PC-9 (cell line): ENCODE data around the gene HSPBAP1. TPM values are rescaled to one million over a fixed set of nuclear protein-coding genes. Genes with fewer than 3 reads are reported as not detected.

Experiments used
- BruUV-seq: library from RNA; stranded (reverse); fragments of 400-500 nt; replicated peaks from 2 replicates; lab custom pipeline; 2021; lab: Mats Ljungman, UMichigan
- CTCF ChIA-PET: fragments of 300-600 bp; sonication (Branson Sonifier 250); formaldehyde crosslinking; loops from one replicate; lab custom pipeline; 2022; ENCODE audit warnings: antibody characterized with exemption; lab: Charles Lee
- POLR2A ChIA-PET: fragments of 300-600 bp; sonication (Branson Sonifier 250); formaldehyde crosslinking; loops from one replicate; lab custom pipeline; 2022; ENCODE audit warnings: antibody characterized with exemption; ENCODE audit not compliant: unreplicated experiment; lab: Charles Lee
- DNase-seq, 2 experiments: peaks; one replicate each; pipeline versions ENCODE4 v3.0.0 to v3.0.0-alpha.2; 2015 to 2022; ENCODE audit warnings: mixed read lengths in 1 of 2
- H2AFZ ChIP-seq: fragments of 200-600 bp; sonication (generic); 2 replicates; pipeline ENCODE4 v1.8.1; 2017; ENCODE audit warnings: antibody characterized with exemption
- H3F3A ChIP-seq: fragments of 200-600 bp; sonication (generic); 2 replicates; pipeline ENCODE4 v1.8.1; 2017; ENCODE audit warnings: antibody characterized with exemption, mild to moderate bottlenecking, low read depth; ENCODE audit not compliant: insufficient read depth
- H3K27ac ChIP-seq: fragments of 200-600 bp; sonication (generic); 2 replicates; pipeline ENCODE4 v1.6.1; 2016; ENCODE audit warnings: mixed run types
- H3K27me3 ChIP-seq: fragments of 200-600 bp; sonication (generic); 2 replicates; pipeline ENCODE4 v1.6.1; 2016; ENCODE audit warnings: low read depth, mixed run types; ENCODE audit not compliant: insufficient read depth
- H3K36me3 ChIP-seq: fragments of 200-600 bp; sonication (generic); 2 replicates; pipeline ENCODE4 v1.6.1; 2016; ENCODE audit warnings: low read depth, mixed run types
- H3K4me1 ChIP-seq: fragments of 200-600 bp; sonication (generic); replicated peaks from 2 replicates; pipeline ENCODE4 v1.6.1; 2016; ENCODE audit warnings: mixed run types; ENCODE audit not compliant: insufficient read depth
- H3K4me2 ChIP-seq: fragments of 200-600 bp; sonication (generic); 2 replicates; pipeline ENCODE4 v1.6.1; 2017; ENCODE audit warnings: mixed run types
- H3K4me3 ChIP-seq: fragments of 200-600 bp; sonication (generic); 2 replicates; pipeline ENCODE4 v1.6.1; 2016; ENCODE audit warnings: mixed run types
- H3K79me2 ChIP-seq: fragments of 200-600 bp; sonication (generic); 2 replicates; pipeline ENCODE4 v1.6.1; 2017; ENCODE audit warnings: low read depth, mixed run types
- H3K9me2 ChIP-seq: fragments of 200-600 bp; sonication (generic); 2 replicates; pipeline ENCODE4 v1.8.1; 2017; ENCODE audit warnings: mild to moderate bottlenecking; ENCODE audit not compliant: insufficient read depth
- H3K9me3 ChIP-seq: fragments of 200-600 bp; sonication (generic); 2 replicates; pipeline ENCODE4 v1.8.1; 2016; ENCODE audit warnings: low read depth; ENCODE audit not compliant: insufficient read depth
- H4K20me1 ChIP-seq: fragments of 200-600 bp; sonication (generic); 2 replicates; pipeline ENCODE4 v1.8.1; 2017; ENCODE audit not compliant: insufficient read depth
- EZH2 ChIP-seq: fragments of 200-600 bp; sonication (generic); IDR thresholded peaks from 2 replicates; pipeline ENCODE4 v1.8.0; 2017; ENCODE audit warnings: antibody characterized with exemption, low read depth
- intact Hi-C: fragments of 100-400 bp; cut with micrococcal nuclease; formaldehyde crosslinking; loops from one replicate; pipeline ENCODE4 v1.10.0; 2022; ENCODE audit not compliant: unreplicated experiment
- total RNA-seq: library from RNA; stranded (reverse); gene quantifications from 2 replicates; pipeline ENCODE4 v1.2.3, GENCODE V29; 2021
- TF ChIP-seq, protein P1 (sequence below): fragments of 200-600 bp; sonication (generic); conservative IDR thresholded peaks from 2 replicates; pipeline ENCODE4 v1.6.1; 2017; ENCODE audit warnings: mixed run types, antibody characterized with exemption, mild to moderate bottlenecking, moderate library complexity

HSPBAP1 gene
- total RNA-seq, 1 experiment from 2014 or later: 10.9 TPM

DNA sequence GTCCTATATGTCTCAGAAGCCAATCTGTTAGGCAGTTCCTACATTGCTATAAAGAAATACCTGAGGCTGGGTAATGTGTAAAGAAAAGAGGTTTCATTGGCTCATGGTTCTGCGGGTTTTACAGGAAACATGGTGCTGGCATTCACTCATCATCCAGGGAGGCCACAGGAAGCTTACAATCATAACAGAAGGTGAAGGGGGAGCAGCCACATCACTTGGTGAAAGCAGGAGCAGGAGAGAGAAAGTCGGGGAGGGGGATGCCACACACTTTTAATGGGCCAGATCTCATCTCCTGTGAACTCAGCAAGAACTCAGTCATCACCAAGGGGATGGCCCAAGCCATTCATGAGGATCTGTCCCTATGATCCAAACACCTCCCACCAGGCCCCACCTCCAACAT is 10.3 kb upstream of the HSPBAP1 start:
- H3K4me2 ChIP-seq: no peak overlapping the region
- TF ChIP-seq, protein P1, sequence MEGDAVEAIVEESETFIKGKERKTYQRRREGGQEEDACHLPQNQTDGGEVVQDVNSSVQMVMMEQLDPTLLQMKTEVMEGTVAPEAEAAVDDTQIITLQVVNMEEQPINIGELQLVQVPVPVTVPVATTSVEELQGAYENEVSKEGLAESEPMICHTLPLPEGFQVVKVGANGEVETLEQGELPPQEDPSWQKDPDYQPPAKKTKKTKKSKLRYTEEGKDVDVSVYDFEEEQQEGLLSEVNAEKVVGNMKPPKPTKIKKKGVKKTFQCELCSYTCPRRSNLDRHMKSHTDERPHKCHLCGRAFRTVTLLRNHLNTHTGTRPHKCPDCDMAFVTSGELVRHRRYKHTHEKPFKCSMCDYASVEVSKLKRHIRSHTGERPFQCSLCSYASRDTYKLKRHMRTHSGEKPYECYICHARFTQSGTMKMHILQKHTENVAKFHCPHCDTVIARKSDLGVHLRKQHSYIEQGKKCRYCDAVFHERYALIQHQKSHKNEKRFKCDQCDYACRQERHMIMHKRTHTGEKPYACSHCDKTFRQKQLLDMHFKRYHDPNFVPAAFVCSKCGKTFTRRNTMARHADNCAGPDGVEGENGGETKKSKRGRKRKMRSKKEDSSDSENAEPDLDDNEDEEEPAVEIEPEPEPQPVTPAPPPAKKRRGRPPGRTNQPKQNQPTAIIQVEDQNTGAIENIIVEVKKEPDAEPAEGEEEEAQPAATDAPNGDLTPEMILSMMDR: no peak
- no peak for TF ChIP-seq EZH2
- H2AFZ ChIP-seq: no peak overlapping the region
- H3F3A ChIP-seq: no peaks in the 10 kb centered on the region
- BruUV-seq: no TSS peak
- CTCF ChIA-PET: no interaction called here
- H3K27ac ChIP-seq: no peak overlapping the region
- H3K4me1 ChIP-seq: no peaks in the 10 kb centered on the region
- no peaks in the 10 kb centered on the region; the same call in 1 of the 2 replicates for H3K36me3 ChIP-seq
- 0 out of 2 replicates have a peak, but pooled peaks cover 3% of the 10 kb centered on the region for H3K79me2 ChIP-seq
- DNase-seq: no peak
- intact Hi-C loops: no loop called here
- H4K20me1 ChIP-seq: no peaks in the 10 kb centered on the region
- H3K9me3 ChIP-seq: no peaks in the 10 kb centered on the region
- POLR2A ChIA-PET: no interaction called here
- H3K9me2 ChIP-seq: no peaks in the 10 kb centered on the region
- no peaks in the 10 kb centered on the region for H3K27me3 ChIP-seq
- H3K4me3 ChIP-seq: no peak overlapping the region

DNA sequence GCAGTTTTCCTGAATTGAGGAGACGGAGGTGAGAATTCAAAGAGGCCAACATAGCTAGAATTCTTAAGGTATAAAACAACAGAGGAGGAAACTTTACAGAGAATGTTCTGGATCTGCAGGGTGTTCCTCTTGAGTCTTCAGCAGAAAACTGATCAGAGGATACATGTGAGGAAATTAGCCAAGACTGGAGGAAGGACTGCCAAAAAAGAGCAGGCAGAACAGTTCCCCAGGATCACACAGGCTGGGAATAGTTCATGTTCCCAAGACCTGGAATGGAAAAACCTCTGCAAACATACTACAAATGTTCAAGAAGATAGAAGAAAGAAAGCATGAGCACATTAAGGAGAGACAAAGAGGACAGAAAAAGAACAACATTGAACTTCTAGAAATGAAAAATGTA is 8.7 kb upstream of the HSPBAP1 start:
- H3K79me2 ChIP-seq: peaks cover 6% of the 10 kb centered on the region; the same call in 1 of the 2 replicates
- H3K4me3 ChIP-seq: no peak overlapping the region
- H3K4me2 ChIP-seq: no peak overlapping the region
- H4K20me1 ChIP-seq: no peaks in the 10 kb centered on the region
- H3K36me3 ChIP-seq: no peaks in the 10 kb centered on the region; the same call in 1 of the 2 replicates
- H3K9me2 ChIP-seq: no peaks in the 10 kb centered on the region
- no peak overlapping the region for H3K27ac ChIP-seq
- intact Hi-C loops: no loop called here
- no peak for DNase-seq
- ChIA-PET POLR2A (no interaction called here), CTCF (no interaction called here)
- H3F3A ChIP-seq: no peaks in the 10 kb centered on the region
- no peaks in the 10 kb centered on the region for H3K9me3 ChIP-seq
- H2AFZ ChIP-seq: no peak overlapping the region
- H3K27me3 ChIP-seq: no peaks in the 10 kb centered on the region
- BruUV-seq: no TSS peak
- peaks cover 5% of the 10 kb centered on the region for H3K4me1 ChIP-seq
- TF ChIP-seq, protein P1: no peak
- TF ChIP-seq EZH2: no peak

DNA sequence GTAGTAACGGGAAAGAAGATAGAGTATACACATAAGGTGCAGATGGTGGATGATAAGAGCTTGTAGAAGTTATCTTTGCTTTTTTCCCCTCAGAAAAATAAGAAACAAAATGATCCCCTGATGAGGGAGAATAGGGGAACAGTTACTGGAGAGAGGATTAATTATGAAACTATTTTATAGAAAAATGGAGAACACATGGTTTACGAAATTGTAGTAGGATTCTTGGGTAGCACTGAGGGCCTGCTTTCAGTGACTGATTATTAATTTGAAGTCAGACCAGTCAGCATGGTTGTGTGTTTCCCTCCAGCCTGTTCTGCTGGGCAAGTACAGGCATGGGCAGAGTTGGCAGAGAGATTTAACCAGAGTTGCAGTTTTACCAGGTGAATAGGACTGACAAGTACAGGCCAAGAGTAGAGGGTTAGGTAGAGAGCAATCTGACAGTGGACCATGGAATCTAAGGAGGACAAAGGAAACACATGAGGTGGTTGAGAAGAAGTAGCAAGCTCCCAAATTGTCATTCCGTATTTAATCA is 7.1 kb upstream of the HSPBAP1 start:
- no peak overlapping the region for H3K4me2 ChIP-seq
- intact Hi-C loops: no loop called here
- H3K27ac ChIP-seq: no peak overlapping the region
- peaks cover 18% of the 10 kb centered on the region for H3K79me2 ChIP-seq
- no peaks in the 10 kb centered on the region for H3F3A ChIP-seq
- BruUV-seq: no TSS peak
- H3K4me1 ChIP-seq: peaks cover 21% of the 10 kb centered on the region
- no peaks in the 10 kb centered on the region for H3K27me3 ChIP-seq
- ChIA-PET CTCF (no interaction called here), POLR2A (no interaction called here)
- H3K9me2 ChIP-seq: no peaks in the 10 kb centered on the region
- TF ChIP-seq, protein P1: no peak
- no peak for TF ChIP-seq EZH2
- no peak overlapping the region for H2AFZ ChIP-seq
- H4K20me1 ChIP-seq: no peaks in the 10 kb centered on the region
- no peaks in the 10 kb centered on the region for H3K36me3 ChIP-seq
- no peak for DNase-seq
- H3K9me3 ChIP-seq: no peaks in the 10 kb centered on the region
- H3K4me3 ChIP-seq: no peak overlapping the region
